ENCODE measurements around the gene ADAP1. TPM values are rescaled to one million over a fixed set of nuclear protein-coding genes. Genes with fewer than 3 reads are reported as not detected.

Gene ADAP1
- total RNA-seq, 1 experiment from 2014 or later: 6.2 TPM

GRCh38 chr7:987909-988308 lies 33.4 kb upstream of the ADAP1 start:
- no peak overlapping the region for H2BK15ac ChIP-seq (ENCODE audit: low read depth, low read length)
- H3K4me1 ChIP-seq (ENCODE audit: insufficient read depth, low read length): no peaks in the 10 kb centered on the region
- H3K23me2 ChIP-seq (ENCODE audit: insufficient read length, low read depth, low read length, poor library complexity, severe bottlenecking): no peaks in the 10 kb centered on the region
- H3K9ac ChIP-seq (ENCODE audit: extremely low read depth, insufficient read length, low read length): no peak overlapping the region
- no peak overlapping the region for H3K56ac ChIP-seq (ENCODE audit: insufficient read length, low read depth, low read length)
- H2BK120ac ChIP-seq (ENCODE audit: low read depth, low read length, poor library complexity, severe bottlenecking): no peak overlapping the region
- H4K91ac ChIP-seq (ENCODE audit: insufficient read length, low read depth, low read length): no peak overlapping the region
- H2AFZ ChIP-seq (ENCODE audit: low read length): no peak overlapping the region
- no peak overlapping the region for H3K27ac ChIP-seq (ENCODE audit: insufficient read length, low read depth, low read length)
- no peaks in the 10 kb centered on the region for H3K79me1 ChIP-seq (ENCODE audit: insufficient read depth, low read depth, low read length, poor library complexity, severe bottlenecking)
- H4K8ac ChIP-seq (replicated peaks; ENCODE audit: insufficient read length, low read depth, low read length): no peak overlapping the region
- TF ChIP-seq CTCF (conservative IDR thresholded peaks at IDR 0.05): no peak
- Mint-ChIP-seq H3K4me1 (no peaks in the 10 kb centered on the region; a peak in 2 of 4 replicates), H3K9me3 (no peaks in the 10 kb centered on the region), H3K27ac (no peak overlapping the region), H3K4me3 (no peak overlapping the region), H3K36me3 (ENCODE audit: insufficient read depth in 1 of 3, low read depth in 3 of 3) (no peaks in the 10 kb centered on the region), H3K27me3 (ENCODE audit: low read depth) (peaks cover 3% of the 10 kb centered on the region; the same call in 1 of the 2 replicates)
- H3K18ac ChIP-seq (ENCODE audit: insufficient read length, low read depth, low read length): no peak overlapping the region
- H4K5ac ChIP-seq (ENCODE audit: insufficient read length, low read depth, low read length): no peak overlapping the region
- no peak for DNase-seq
- H3K27me3 ChIP-seq (ENCODE audit: insufficient read depth, low read length): no peaks in the 10 kb centered on the region
- H3K4ac ChIP-seq (ENCODE audit: low read depth, low read length): no peak overlapping the region
- H3K14ac ChIP-seq (ENCODE audit: insufficient read depth, low read length): no peak overlapping the region
- no peak overlapping the region for H2BK5ac ChIP-seq (ENCODE audit: insufficient read length, low read length)
- no peaks in the 10 kb centered on the region for H3K79me2 ChIP-seq (ENCODE audit: insufficient read depth, low read length)
- H3T11ph ChIP-seq (ENCODE audit: low read length): no peak overlapping the region
- H3K4me2 ChIP-seq (ENCODE audit: insufficient read depth, insufficient read length, low read length): no peak overlapping the region
- H2BK12ac ChIP-seq (ENCODE audit: insufficient read length, low read depth, low read length): no peak overlapping the region
- no peak overlapping the region for H2BK20ac ChIP-seq (ENCODE audit: low read depth, low read length, poor library complexity, severe bottlenecking)
- H3K23ac ChIP-seq (ENCODE audit: insufficient read length, low read depth, low read length): no peak overlapping the region
- no CpG with 5 or more reads among the region's 6 CpGs for WGBS (ENCODE audit: extremely low coverage, insufficient read length, low lambda C conversion rate)
- no peaks in the 10 kb centered on the region for H4K20me1 ChIP-seq (ENCODE audit: control insufficient read depth, insufficient read depth, insufficient read length)
- H2AK5ac ChIP-seq (ENCODE audit: insufficient read length, low read length): no peak overlapping the region
- H3K9me3 ChIP-seq (ENCODE audit: control insufficient read depth, low read depth, low read length): no peaks in the 10 kb centered on the region

Measured in H9 (cell line).